GM23248 (cell line): Measurements from ENCODE around the gene AKT1S1. TPM values are rescaled to one million over a fixed set of nuclear protein-coding genes. Genes with fewer than 3 reads are reported as not detected.

Source experiments
- DNase-seq: peaks from one replicate; pipeline ENCODE4 v3.0.0-alpha.2; 2015
- H2AFZ ChIP-seq: fragments of 200-600 bp; sonication (generic); 2 replicates; pipeline ENCODE4 v1.6.1; 2016; ENCODE audit warnings: antibody characterized with exemption
- H3F3A ChIP-seq: fragments of 200-600 bp; sonication (generic); 2 replicates; pipeline ENCODE4 v1.6.1; 2016; ENCODE audit warnings: mild to moderate bottlenecking, antibody characterized with exemption, mixed run types; ENCODE audit not compliant: insufficient read depth
- H3K27ac ChIP-seq: fragments of 200-600 bp; sonication (generic); 2 replicates; pipeline ENCODE4 v1.5.1; 2016; ENCODE audit warnings: mild to moderate bottlenecking
- H3K27me3 ChIP-seq: fragments of 200-600 bp; sonication (generic); replicated peaks from 2 replicates; pipeline ENCODE4 v1.6.1; 2016; ENCODE audit warnings: mild to moderate bottlenecking; ENCODE audit not compliant: insufficient read depth
- H3K36me3 ChIP-seq: fragments of 200-600 bp; sonication (generic); 2 replicates; pipeline ENCODE4 v1.6.1; 2016; ENCODE audit warnings: low read depth, mild to moderate bottlenecking
- H3K4me1 ChIP-seq: fragments of 200-600 bp; sonication (generic); 2 replicates; pipeline ENCODE4 v1.6.1; 2016; ENCODE audit warnings: mild to moderate bottlenecking; ENCODE audit not compliant: insufficient read depth
- H3K4me2 ChIP-seq: fragments of 200-600 bp; sonication (generic); one replicate; pipeline ENCODE4 v1.6.1; 2016; ENCODE audit warnings: mild to moderate bottlenecking; ENCODE audit not compliant: unreplicated experiment
- H3K4me3 ChIP-seq: fragments of 200-600 bp; sonication (generic); 2 replicates; pipeline ENCODE4 v1.5.1; 2016; ENCODE audit warnings: mild to moderate bottlenecking
- H3K79me2 ChIP-seq: fragments of 200-600 bp; sonication (generic); 2 replicates; pipeline ENCODE4 v1.6.1; 2016; ENCODE audit warnings: mild to moderate bottlenecking; ENCODE audit not compliant: insufficient read depth
- H3K9ac ChIP-seq: fragments of 200-600 bp; sonication (generic); 2 replicates; pipeline ENCODE4 v1.6.1; 2016; ENCODE audit warnings: mild to moderate bottlenecking
- H3K9me2 ChIP-seq: fragments of 200-600 bp; sonication (generic); 2 replicates; pipeline ENCODE4 v1.6.1; 2016; ENCODE audit warnings: mixed run types, mild to moderate bottlenecking, moderate library complexity; ENCODE audit not compliant: insufficient read depth
- H3K9me3 ChIP-seq: fragments of 200-600 bp; sonication (generic); one replicate; pipeline ENCODE4 v1.6.1; 2017; ENCODE audit warnings: low read depth
- H4K20me1 ChIP-seq: fragments of 200-600 bp; sonication (generic); 2 replicates; pipeline ENCODE4 v1.6.0; 2016; ENCODE audit not compliant: insufficient read depth
- EZH2 ChIP-seq: fragments of 200-600 bp; sonication (generic); IDR thresholded peaks from 2 replicates; pipeline ENCODE4 v1.6.1; 2018; ENCODE audit warnings: antibody characterized with exemption, mild to moderate bottlenecking; ENCODE audit not compliant: insufficient read depth, poor library complexity, severe bottlenecking
- EZH2phosphoT487 ChIP-seq: fragments of 200-600 bp; sonication (generic); IDR thresholded peaks from 2 replicates; pipeline ENCODE4 v1.6.1; 2018; ENCODE audit warnings: antibody characterized with exemption, moderate library complexity, mild to moderate bottlenecking, low read depth; ENCODE audit not compliant: insufficient read depth
- WGBS, 2 experiments: methylation state at CpG; one replicate each; pipeline ENCODE4 v1.1.6; 2015 to 2017; ENCODE audit warnings: low lambda C conversion rate in 2 of 2, low coverage in 1 of 2; ENCODE audit errors: missing lambda C conversion rate in 2 of 2; 5-methylcytosine and 5-hydroxymethylcytosine counted together
- in situ Hi-C: fragments of 300-500 bp; cut with MboI; formaldehyde crosslinking; loops from 2 replicates; pipeline ENCODE4 v1.15.0; 2020
- polyA plus RNA-seq: library from polyadenylated mRNA; unstranded; fragments of >200 nt; fragmentation: Nextera tagmentation; extraction: Ambion mirVana; gene quantifications from 2 replicates; pipeline ENCODE4 v1.2.1, GENCODE V29; 2016
- total RNA-seq: library from RNA; depleted of rRNA; stranded (reverse); fragments of >200 nt; shearing (Covaris generic); gene quantifications from 2 replicates; pipeline ENCODE4 v1.2.3, GENCODE V29; 2014

Gene AKT1S1
- total and polyA plus RNA-seq, 2 experiments from 2014 or later, result 17.3 to 60.4 TPM

DNA sequence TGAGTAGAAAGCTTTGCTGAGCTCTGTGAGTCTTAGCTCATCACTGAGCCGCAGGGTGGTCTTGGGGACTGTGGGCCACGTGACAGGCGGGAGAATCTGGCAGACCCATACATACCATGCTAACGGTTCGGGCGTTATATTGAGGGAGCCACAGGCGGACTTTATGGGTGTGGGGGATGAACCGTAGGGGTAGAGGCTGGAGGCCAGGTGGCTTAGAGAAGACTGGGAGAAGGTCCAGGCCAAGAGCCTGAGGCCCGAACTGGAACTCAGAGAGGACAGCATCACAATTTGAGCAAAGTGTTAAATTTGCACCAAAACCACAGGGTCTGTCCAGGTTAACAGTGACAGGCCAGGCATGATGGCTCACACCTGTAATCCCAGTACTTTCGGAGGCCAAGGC, 36.6 kb upstream of the AKT1S1 start:
- 83 to 84% methylated on average over 10 of the region's 10 CpGs for WGBS, 2 experiments
- Histone ChIP-seq H3F3A (no peaks in the 10 kb centered on the region), H3K79me2 (peaks cover 37% of the 10 kb centered on the region), H3K9me2 (no peaks in the 10 kb centered on the region), H3K9ac (no peak overlapping the region), H3K4me3 (no peak overlapping the region), H3K4me1 (no peaks in the 10 kb centered on the region), H4K20me1 (no peaks in the 10 kb centered on the region), H3K36me3 (no peaks in the 10 kb centered on the region; the same call in 1 of the 2 replicates), H3K27me3 (no peaks in the 10 kb centered on the region), H3K9me3 (no peaks in the 10 kb centered on the region), H3K4me2 (no peak overlapping the region), H3K27ac (no peak overlapping the region), H2AFZ (no peak overlapping the region)
- in situ Hi-C loops, result no loop called here
- no peak for DNase-seq
- TF ChIP-seq EZH2phosphoT487, result no peak
- no peak for TF ChIP-seq EZH2

GRCh38 chr19:49912965-49913685, 36.0 kb upstream of the AKT1S1 start:
- in situ Hi-C loops, result no loop called here
- H3K4me1 ChIP-seq, result no peaks in the 10 kb centered on the region
- no peak overlapping the region for H2AFZ ChIP-seq
- no peaks in the 10 kb centered on the region for H3K9me3 ChIP-seq
- no peak overlapping the region for H3K27ac ChIP-seq
- no peak for DNase-seq
- WGBS, 2 experiments, result 84 to 85% methylated on average over 21 of the region's 21 CpGs
- H3K4me3 ChIP-seq, result no peak overlapping the region
- H3K4me2 ChIP-seq, result no peak overlapping the region
- no peaks in the 10 kb centered on the region for H4K20me1 ChIP-seq
- H3K79me2 ChIP-seq, result peaks cover 37% of the 10 kb centered on the region
- H3K9me2 ChIP-seq, result no peaks in the 10 kb centered on the region
- H3K9ac ChIP-seq, result no peak overlapping the region
- TF ChIP-seq EZH2phosphoT487 (no peak), EZH2 (no peak)
- no peaks in the 10 kb centered on the region; the same call in 1 of the 2 replicates for H3K36me3 ChIP-seq
- H3K27me3 ChIP-seq, result no peaks in the 10 kb centered on the region
- no peaks in the 10 kb centered on the region for H3F3A ChIP-seq

DNA sequence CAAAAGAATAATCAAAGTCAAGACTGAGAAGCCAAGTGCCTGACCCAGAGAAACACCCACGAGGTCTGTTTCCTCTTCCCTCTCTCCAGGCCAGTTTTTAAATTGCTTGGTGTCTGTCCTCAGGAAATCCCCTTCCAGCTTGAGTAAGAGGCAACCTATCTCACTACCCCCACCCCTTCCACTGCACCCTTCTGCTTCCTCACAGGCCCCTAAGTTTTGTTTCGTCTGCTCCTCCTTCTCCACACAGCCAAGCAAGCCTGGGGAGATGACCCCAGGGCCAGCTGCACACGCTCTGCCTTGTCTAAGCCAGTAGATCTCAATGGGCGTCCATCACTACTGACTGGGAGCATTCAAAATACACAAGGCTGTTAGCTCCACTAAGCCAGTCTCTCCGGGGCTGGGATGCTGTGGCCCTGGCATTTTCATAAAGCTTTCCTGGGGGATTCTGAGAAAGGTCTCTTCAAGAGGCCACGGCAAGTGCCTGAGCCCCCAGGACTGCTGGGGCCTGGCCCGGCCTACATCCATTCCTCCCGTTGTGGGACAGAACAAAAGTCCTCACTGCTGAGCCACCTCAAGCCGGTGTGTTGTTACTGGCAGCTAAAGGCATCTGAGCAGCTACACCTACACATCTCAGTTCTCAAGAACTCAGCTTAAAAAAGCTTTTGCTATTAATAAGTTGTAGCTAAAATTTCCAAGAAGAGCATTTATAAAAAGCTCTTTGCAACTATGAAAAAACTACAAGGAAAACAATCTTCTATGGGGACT, 34.4 kb upstream of the AKT1S1 start:
- no peak for DNase-seq
- no peak overlapping the region for H3K4me3 ChIP-seq

DNA sequence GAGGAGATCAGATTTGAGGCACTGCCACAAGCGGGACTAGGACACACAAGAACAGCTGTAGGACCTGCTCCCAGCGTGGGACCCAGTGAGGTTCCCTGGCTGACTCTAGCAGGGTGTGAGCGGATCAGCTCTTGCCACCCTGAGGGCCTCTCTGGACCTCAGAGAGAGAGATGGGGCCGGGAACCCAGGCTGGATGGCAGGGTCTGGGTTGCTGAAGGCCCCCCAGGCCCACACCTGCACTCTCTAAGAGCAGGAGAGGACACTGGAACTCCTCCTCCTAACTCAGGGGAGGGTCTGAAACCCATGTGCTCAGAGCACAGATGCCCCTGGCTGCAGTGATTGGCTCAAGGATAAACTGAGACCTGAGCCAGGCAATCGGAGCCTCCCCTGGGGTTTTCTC, 33.0 kb upstream of the AKT1S1 start:
- Histone ChIP-seq H3K36me3 (no peaks in the 10 kb centered on the region; the same call in 1 of the 2 replicates), H3K4me3 (no peak overlapping the region)

More for the DNA sequence above, 34.4 kb upstream of the AKT1S1 start:
- no peak overlapping the region for H3K4me2 ChIP-seq
- H2AFZ ChIP-seq, result no peak overlapping the region
- TF ChIP-seq EZH2 (no peak), EZH2phosphoT487 (no peak)
- peaks cover 23% of the 10 kb centered on the region for H3K79me2 ChIP-seq
- no peaks in the 10 kb centered on the region for H3K4me1 ChIP-seq
- no peaks in the 10 kb centered on the region for H3F3A ChIP-seq
- H4K20me1 ChIP-seq, result no peaks in the 10 kb centered on the region
- H3K27me3 ChIP-seq, result no peaks in the 10 kb centered on the region
- WGBS, 2 experiments, result 67 to 69% methylated on average over 9 of the region's 9 CpGs
- in situ Hi-C loops, result no loop called here
- no peak overlapping the region for H3K9ac ChIP-seq
- no peak overlapping the region for H3K27ac ChIP-seq
- no peaks in the 10 kb centered on the region for H3K9me2 ChIP-seq
- no peaks in the 10 kb centered on the region; the same call in 1 of the 2 replicates for H3K36me3 ChIP-seq
- H3K9me3 ChIP-seq, result no peaks in the 10 kb centered on the region

More for the DNA sequence above, 33.0 kb upstream of the AKT1S1 start:
- Histone ChIP-seq H3K27me3 (no peaks in the 10 kb centered on the region), H4K20me1 (no peaks in the 10 kb centered on the region), H3K9me2 (no peaks in the 10 kb centered on the region), H3K79me2 (peaks cover 12% of the 10 kb centered on the region), H3F3A (no peaks in the 10 kb centered on the region), H3K9me3 (no peaks in the 10 kb centered on the region), H3K4me2 (no peak overlapping the region), H3K9ac (no peak overlapping the region), H2AFZ (no peak overlapping the region), H3K27ac (no peak overlapping the region), H3K4me1 (no peaks in the 10 kb centered on the region)
- DNase-seq, result no peak
- WGBS, 2 experiments, result 89 to 99% methylated on average over 3 to 5 of the region's 5 CpGs
- in situ Hi-C loops, result no loop called here
- TF ChIP-seq EZH2phosphoT487 (no peak), EZH2 (no peak)
